ENCODE data around the gene PHACTR4.
A peak's percentile ranks its signal among the peaks of the same experiment; 100 is the strongest.

PHACTR4 gene

GRCh38 chr1:28416509-28417194 lies 47.1 kb downstream of the PHACTR4 start:
- H3K4me1 ChIP-seq (ENCODE audit: control insufficient read depth, insufficient read depth, low read length), result peaks cover 15% of the 10 kb centered on the region
- ChIA-PET CTCF (interaction anchor here (0.6 to 0.7 kb wide), 2 partner anchors 678 to 691 kb away, joined by 3 read pairs; no protein-coding TSS in a partner anchor), POLR2A (interaction anchor here (0.6 to 1.4 kb wide), 4 partner anchors 21 to 164 kb away, joined by 3 to 8 read pairs (median 4); partner anchors contain the start of gene RCC1)
- no peak overlapping the region for H3K4me3 ChIP-seq (ENCODE audit: low read depth, low read length)
- H3K27ac ChIP-seq (ENCODE audit: extremely low read depth, low read depth, low read length), result 0 out of 2 replicates have a peak overlapping the region, but pooled peaks have one; percentile 19
- no peaks in the 10 kb centered on the region; a peak in 1 of 3 replicates for H3K36me3 ChIP-seq (ENCODE audit: control insufficient read depth in 2 of 2, insufficient read depth in 1 of 2, low read length in 2 of 2)
- no peaks in the 10 kb centered on the region for H3K9me3 ChIP-seq (ENCODE audit: control insufficient read depth, insufficient read depth, low read depth, low read length)
- peak; percentile 81 for TF ChIP-seq ZNF629 (tag by site-specific recombination; IDR thresholded peaks at IDR 0.05)
- peak; percentile 87 for TF ChIP-seq OSR2 (tag by site-specific recombination; IDR thresholded peaks at IDR 0.05)
- TF ChIP-seq ZBTB6 (tag by site-specific recombination; IDR thresholded peaks at IDR 0.05), result no peak
- TF ChIP-seq PRDM10 (tag by site-specific recombination; IDR thresholded peaks at IDR 0.05), result no peak
- TF ChIP-seq ZNF488 (tag by site-specific recombination; IDR thresholded peaks at IDR 0.05), result no peak
- no peak for TF ChIP-seq ZNF239 (tag by site-specific recombination; IDR thresholded peaks at IDR 0.05)
- no peak for TF ChIP-seq ZNF544 (tag by site-specific recombination; IDR thresholded peaks at IDR 0.05)
- peak; percentile 16; the same call in 1 of the 2 replicates for TF ChIP-seq ZBTB21 (tag by site-specific recombination; IDR thresholded peaks at IDR 0.05)
- TF ChIP-seq, protein P1, sequence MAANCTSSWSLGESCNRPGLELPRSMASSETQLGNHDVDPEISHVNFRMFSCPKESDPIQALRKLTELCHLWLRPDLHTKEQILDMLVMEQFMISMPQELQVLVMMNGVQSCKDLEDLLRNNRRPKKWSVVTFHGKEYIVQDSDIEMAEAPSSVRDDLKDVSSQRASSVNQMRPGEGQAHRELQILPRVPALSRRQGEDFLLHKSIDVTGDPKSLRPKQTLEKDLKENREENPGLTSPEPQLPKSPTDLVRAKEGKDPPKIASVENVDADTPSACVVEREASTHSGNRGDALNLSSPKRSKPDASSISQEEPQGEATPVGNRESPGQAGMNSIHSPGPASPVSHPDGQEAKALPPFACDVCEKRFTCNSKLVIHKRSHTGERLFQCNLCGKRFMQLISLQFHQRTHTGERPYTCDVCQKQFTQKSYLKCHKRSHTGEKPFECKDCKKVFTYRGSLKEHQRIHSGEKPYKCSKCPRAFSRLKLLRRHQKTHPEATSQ (tag by site-specific recombination; IDR thresholded peaks at IDR 0.05), result no peak
- no peak for TF ChIP-seq ZNF133 (tag by site-specific recombination; IDR thresholded peaks at IDR 0.05)
- peak; percentile 100 for TF ChIP-seq PRDM6 (tag by site-specific recombination; IDR thresholded peaks at IDR 0.05)
- TF ChIP-seq, protein P2, sequence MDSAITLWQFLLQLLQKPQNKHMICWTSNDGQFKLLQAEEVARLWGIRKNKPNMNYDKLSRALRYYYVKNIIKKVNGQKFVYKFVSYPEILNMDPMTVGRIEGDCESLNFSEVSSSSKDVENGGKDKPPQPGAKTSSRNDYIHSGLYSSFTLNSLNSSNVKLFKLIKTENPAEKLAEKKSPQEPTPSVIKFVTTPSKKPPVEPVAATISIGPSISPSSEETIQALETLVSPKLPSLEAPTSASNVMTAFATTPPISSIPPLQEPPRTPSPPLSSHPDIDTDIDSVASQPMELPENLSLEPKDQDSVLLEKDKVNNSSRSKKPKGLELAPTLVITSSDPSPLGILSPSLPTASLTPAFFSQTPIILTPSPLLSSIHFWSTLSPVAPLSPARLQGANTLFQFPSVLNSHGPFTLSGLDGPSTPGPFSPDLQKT (IDR thresholded peaks at IDR 0.05; ENCODE audit: borderline replicate concordance, low read depth, low read length), result no peak
- no peak for TF ChIP-seq YY1 (tag by site-specific recombination; IDR thresholded peaks at IDR 0.05)
- TF ChIP-seq GLIS2 (tag by site-specific recombination; IDR thresholded peaks at IDR 0.05), result no peak
- TF ChIP-seq ZNF423 (tag by site-specific recombination; IDR thresholded peaks at IDR 0.05), result no peak
- peak; percentile 65 for TF ChIP-seq WT1 (tag by site-specific recombination; IDR thresholded peaks at IDR 0.05)
- TF ChIP-seq ZNF521 (tag by site-specific recombination; IDR thresholded peaks at IDR 0.05), result no peak
- TF ChIP-seq KLF8 (tag by site-specific recombination; IDR thresholded peaks at IDR 0.05), result 0 out of 2 replicates have a peak, but pooled peaks have one; percentile 35
- TF ChIP-seq, protein P3, sequence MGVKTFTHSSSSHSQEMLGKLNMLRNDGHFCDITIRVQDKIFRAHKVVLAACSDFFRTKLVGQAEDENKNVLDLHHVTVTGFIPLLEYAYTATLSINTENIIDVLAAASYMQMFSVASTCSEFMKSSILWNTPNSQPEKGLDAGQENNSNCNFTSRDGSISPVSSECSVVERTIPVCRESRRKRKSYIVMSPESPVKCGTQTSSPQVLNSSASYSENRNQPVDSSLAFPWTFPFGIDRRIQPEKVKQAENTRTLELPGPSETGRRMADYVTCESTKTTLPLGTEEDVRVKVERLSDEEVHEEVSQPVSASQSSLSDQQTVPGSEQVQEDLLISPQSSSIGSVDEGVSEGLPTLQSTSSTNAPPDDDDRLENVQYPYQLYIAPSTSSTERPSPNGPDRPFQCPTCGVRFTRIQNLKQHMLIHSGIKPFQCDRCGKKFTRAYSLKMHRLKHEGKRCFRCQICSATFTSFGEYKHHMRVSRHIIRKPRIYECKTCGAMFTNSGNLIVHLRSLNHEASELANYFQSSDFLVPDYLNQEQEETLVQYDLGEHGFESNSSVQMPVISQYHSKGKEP (tag by site-specific recombination; IDR thresholded peaks at IDR 0.05), result peak; percentile 97
- TF ChIP-seq ZNF404 (tag by site-specific recombination; IDR thresholded peaks at IDR 0.05), result no peak
- TF ChIP-seq ZNF114 (tag by site-specific recombination; IDR thresholded peaks at IDR 0.05), result no peak
- no peak for TF ChIP-seq ZNF837 (tag by site-specific recombination; IDR thresholded peaks at IDR 0.05)
- TF ChIP-seq, protein P4, sequence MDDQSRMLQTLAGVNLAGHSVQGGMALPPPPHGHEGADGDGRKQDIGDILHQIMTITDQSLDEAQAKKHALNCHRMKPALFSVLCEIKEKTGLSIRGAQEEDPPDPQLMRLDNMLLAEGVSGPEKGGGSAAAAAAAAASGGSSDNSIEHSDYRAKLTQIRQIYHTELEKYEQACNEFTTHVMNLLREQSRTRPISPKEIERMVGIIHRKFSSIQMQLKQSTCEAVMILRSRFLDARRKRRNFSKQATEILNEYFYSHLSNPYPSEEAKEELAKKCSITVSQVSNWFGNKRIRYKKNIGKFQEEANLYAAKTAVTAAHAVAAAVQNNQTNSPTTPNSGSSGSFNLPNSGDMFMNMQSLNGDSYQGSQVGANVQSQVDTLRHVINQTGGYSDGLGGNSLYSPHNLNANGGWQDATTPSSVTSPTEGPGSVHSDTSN (CRISPR knock-in tag; IDR thresholded peaks at IDR 0.05), result no peak
- TF ChIP-seq KLF10 (tag by site-specific recombination; IDR thresholded peaks at IDR 0.05), result no peak
- TF ChIP-seq ZFP41 (tag by site-specific recombination; IDR thresholded peaks at IDR 0.05; ENCODE audit: borderline replicate concordance), result no peak

Measured in HEK293 (cell line).